ENCODE results near the gene ISL2.

GRCh38 chr15:76359152-76359551, 22.6 kb downstream of the ISL2 start:
- TF ChIP-seq, protein P1, sequence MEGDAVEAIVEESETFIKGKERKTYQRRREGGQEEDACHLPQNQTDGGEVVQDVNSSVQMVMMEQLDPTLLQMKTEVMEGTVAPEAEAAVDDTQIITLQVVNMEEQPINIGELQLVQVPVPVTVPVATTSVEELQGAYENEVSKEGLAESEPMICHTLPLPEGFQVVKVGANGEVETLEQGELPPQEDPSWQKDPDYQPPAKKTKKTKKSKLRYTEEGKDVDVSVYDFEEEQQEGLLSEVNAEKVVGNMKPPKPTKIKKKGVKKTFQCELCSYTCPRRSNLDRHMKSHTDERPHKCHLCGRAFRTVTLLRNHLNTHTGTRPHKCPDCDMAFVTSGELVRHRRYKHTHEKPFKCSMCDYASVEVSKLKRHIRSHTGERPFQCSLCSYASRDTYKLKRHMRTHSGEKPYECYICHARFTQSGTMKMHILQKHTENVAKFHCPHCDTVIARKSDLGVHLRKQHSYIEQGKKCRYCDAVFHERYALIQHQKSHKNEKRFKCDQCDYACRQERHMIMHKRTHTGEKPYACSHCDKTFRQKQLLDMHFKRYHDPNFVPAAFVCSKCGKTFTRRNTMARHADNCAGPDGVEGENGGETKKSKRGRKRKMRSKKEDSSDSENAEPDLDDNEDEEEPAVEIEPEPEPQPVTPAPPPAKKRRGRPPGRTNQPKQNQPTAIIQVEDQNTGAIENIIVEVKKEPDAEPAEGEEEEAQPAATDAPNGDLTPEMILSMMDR (conservative IDR thresholded peaks at IDR 0.05 in 1 of 2, IDR thresholded peaks at IDR 0.05 in 1 of 2; ENCODE audit: extremely low read depth in 1 of 2, insufficient read depth in 1 of 2, low read depth in 1 of 2, low read length in 2 of 2): no peak
- no peak for TF ChIP-seq EZH2 (IDR thresholded peaks at IDR 0.05; ENCODE audit: borderline replicate concordance, low read length)

Data from mammary epithelial cell (primary cell).